Lower lobe of right lung (tissue), 2 donors: Measurements from ENCODE around the gene GPC3. TPM values are rescaled to one million over a fixed set of nuclear protein-coding genes. Genes with fewer than 3 reads are reported as not detected.
A peak's percentile ranks its signal among the peaks of the same experiment; 100 is the strongest.

Experiments used
- ATAC-seq, 2 donors: fragments of 200-7000 bp; cut with Tn5 transposase; one replicate each; pipeline ENCODE4 v1.9.1; 2020 to 2022; ENCODE audit warnings: mild to moderate bottlenecking in 2 of 2, moderate library complexity in 2 of 2
- DNase-seq: peaks from one replicate; pipeline ENCODE4 v3.0.0-alpha.2; 2020
- H3K27ac ChIP-seq: fragments of 200-600 bp; one replicate; pipeline ENCODE4 v1.8.0; 2022
- H3K27me3 ChIP-seq: fragments of 200-600 bp; one replicate; pipeline ENCODE4 v1.8.0; 2022; ENCODE audit warnings: low read depth
- H3K36me3 ChIP-seq: fragments of 200-600 bp; one replicate; pipeline ENCODE4 v1.8.0; 2022; ENCODE audit warnings: mild to moderate bottlenecking
- H3K4me1 ChIP-seq: fragments of 200-600 bp; one replicate; pipeline ENCODE4 v1.8.0; 2022
- H3K4me3 ChIP-seq: fragments of 200-600 bp; one replicate; pipeline ENCODE4 v1.8.0; 2022; ENCODE audit warnings: mild to moderate bottlenecking
- H3K9me3 ChIP-seq: fragments of 200-600 bp; one replicate; pipeline ENCODE4 v1.8.0; 2022
- intact Hi-C: fragments of 100-400 bp; cut with DNase I; formaldehyde crosslinking; loops from one replicate; pipeline ENCODE4 v1.11.0; 2022
- total RNA-seq: library from RNA; stranded (reverse); fragmentation: NEBNext Ultra II Directional; extraction: Animal tissue kit (Norgen Biotek cat#: 25700); gene quantifications from one replicate; pipeline ENCODE4 v1.2.1, GENCODE V29; 2021
- TF ChIP-seq, protein P1 (sequence below): fragments of 200-600 bp; IDR thresholded peaks from one replicate; pipeline ENCODE4 v1.8.0; 2022; ENCODE audit warnings: antibody characterized with exemption, mild to moderate bottlenecking
- donor health status: DM: no; HTN: yes; CAD: no; lungs with severe emphysema.

The GPC3 gene
- total RNA-seq, 1 donor from 2014 or later: 50.2 TPM

DNA sequence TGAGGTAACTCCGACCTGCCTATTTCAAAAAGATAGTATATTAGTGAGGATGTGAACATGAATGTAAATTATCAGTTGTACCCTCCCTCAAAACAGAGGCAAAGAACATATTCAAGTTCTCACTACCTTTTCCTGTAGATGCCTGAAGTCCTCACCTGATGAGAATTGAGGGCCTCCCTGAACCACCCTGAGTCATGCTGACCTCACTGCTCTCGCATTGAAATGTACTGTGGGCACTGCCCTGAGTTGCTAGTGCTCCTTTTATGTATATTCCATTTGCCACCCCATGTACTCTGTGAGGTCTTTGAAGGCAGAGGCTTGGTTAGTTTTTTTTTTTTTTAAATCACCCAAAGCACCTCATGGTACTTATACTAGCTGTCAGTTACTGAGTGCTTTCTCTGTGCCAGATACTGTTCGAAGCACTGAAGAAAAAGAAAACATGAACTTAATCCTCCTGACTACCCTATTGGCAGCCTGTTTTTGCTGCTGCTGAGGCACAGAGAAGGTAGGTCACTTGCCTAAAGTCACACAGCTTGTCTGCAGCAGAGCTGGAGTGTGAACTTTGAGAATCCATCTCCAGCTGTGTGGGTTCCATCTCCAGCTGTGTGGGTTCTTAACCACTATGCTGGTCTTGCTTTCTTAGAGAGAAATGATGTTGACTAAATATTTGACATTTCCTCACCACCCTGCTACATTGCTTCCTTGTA is 317.0 kb downstream of the GPC3 start:
- Histone ChIP-seq H3K27me3 (no peaks in the 10 kb centered on the region), H3K27ac (no peak overlapping the region), H3K4me3 (no peak overlapping the region), H3K36me3 (no peaks in the 10 kb centered on the region), H3K4me1 (no peaks in the 10 kb centered on the region), H3K9me3 (no peaks in the 10 kb centered on the region)
- DNase-seq (no peak), ATAC-seq (peak in 1 of 2 donors; percentile 48)
- TF ChIP-seq, protein P1, sequence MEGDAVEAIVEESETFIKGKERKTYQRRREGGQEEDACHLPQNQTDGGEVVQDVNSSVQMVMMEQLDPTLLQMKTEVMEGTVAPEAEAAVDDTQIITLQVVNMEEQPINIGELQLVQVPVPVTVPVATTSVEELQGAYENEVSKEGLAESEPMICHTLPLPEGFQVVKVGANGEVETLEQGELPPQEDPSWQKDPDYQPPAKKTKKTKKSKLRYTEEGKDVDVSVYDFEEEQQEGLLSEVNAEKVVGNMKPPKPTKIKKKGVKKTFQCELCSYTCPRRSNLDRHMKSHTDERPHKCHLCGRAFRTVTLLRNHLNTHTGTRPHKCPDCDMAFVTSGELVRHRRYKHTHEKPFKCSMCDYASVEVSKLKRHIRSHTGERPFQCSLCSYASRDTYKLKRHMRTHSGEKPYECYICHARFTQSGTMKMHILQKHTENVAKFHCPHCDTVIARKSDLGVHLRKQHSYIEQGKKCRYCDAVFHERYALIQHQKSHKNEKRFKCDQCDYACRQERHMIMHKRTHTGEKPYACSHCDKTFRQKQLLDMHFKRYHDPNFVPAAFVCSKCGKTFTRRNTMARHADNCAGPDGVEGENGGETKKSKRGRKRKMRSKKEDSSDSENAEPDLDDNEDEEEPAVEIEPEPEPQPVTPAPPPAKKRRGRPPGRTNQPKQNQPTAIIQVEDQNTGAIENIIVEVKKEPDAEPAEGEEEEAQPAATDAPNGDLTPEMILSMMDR: no peak
- intact Hi-C loops: no loop called here

DNA sequence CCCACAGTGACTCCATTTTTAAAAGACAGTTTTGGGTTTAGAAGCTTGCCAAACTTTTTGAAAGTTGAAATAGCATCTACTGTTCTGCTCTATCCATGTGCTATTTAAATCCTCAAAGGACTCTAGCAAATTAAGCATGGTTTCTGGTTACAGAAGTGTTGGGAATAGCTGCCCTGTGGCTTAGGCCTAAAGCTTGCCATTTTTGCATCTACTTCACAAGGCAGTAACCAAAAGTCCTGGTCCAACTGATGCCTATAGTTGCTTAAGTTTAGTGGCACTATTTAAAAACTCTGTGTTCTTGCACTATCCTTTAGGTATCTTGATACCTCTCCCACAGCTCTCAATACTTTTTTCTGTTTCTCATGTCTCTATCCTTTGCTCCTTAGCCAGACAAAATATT is 319.1 kb downstream of the GPC3 start:
- H3K36me3 ChIP-seq: no peaks in the 10 kb centered on the region
- no peaks in the 10 kb centered on the region for H3K27me3 ChIP-seq
- H3K27ac ChIP-seq: no peak overlapping the region
- H3K4me1 ChIP-seq: no peaks in the 10 kb centered on the region
- no peak for DNase-seq
- H3K4me3 ChIP-seq: no peak overlapping the region
- TF ChIP-seq, protein P1: no peak
- intact Hi-C loops: no loop called here
- no peaks in the 10 kb centered on the region for H3K9me3 ChIP-seq
- ATAC-seq: no peak

DNA sequence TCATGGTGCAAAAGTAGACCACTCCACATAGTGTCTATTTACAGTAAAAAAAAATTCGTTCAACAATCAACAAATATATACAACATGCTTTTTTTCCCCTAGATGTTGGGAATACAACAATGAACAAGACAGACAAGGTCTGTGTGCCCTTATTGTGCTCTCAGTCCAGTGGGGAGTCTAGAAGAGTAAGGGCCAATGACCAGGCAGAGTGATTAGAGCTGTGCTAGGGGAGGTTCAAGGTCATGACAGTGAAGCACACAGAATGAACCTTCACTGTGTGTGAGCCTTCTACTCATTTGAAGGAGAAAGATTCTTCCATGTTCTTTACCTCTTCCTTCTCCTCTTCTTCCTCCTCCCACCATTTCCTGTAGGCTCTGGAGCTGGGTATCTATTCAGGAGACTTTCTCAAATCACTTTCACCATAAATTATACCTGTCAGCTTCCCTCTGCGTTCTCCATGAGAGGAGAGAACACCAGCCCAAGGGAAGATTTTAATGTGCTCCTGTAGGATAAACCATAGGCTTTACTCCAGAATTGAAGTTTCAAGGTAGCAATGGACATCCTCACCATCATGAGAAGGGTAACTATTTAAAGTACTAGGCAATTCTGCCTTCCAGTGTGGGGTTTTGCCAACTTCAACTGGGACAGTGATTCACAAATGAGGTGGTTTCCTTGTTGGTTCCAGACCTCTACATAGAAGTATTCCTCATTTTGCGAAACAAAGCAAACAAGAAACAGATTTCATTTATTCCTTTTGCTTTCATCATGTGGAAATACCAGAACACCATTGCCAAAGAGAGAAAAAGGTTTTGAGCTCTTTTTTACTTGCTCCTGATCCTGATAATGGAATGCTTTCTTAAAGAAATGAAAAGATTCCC is 323.2 kb downstream of the GPC3 start:
- no peaks in the 10 kb centered on the region for H3K4me1 ChIP-seq
- H3K27me3 ChIP-seq: no peaks in the 10 kb centered on the region
- no peak overlapping the region for H3K4me3 ChIP-seq
- no peaks in the 10 kb centered on the region for H3K9me3 ChIP-seq
- TF ChIP-seq, protein P1: no peak
- intact Hi-C loops: no loop called here
- DNase-seq (no peak), ATAC-seq (no peak)
- no peak overlapping the region for H3K27ac ChIP-seq
- H3K36me3 ChIP-seq: no peaks in the 10 kb centered on the region

DNA sequence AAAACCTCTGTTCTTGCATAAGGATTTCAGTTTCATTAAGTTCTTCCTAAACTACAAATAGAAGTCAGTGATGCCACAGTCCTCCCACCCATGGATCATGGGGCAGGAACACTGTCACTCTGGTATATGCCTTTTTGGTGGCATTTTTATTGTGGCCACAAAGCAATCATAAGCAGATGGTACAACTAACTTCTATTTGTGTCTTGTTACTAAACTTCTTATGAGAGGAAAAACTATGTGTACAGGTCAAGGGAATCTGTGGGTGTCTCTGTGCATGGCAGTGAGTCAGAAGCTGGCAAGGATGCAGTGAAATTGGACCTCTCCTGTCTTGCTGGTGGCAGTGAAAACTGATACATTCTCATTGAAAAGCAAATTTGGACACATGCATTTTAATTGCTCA is 325.1 kb downstream of the GPC3 start:
- Histone ChIP-seq H3K27ac (no peak overlapping the region), H3K27me3 (no peaks in the 10 kb centered on the region), H3K9me3 (no peaks in the 10 kb centered on the region), H3K4me1 (no peaks in the 10 kb centered on the region), H3K36me3 (no peaks in the 10 kb centered on the region), H3K4me3 (no peak overlapping the region)
- no peak for DNase-seq
- intact Hi-C loops: no loop called here
- TF ChIP-seq, protein P1: no peak
- ATAC-seq: peak in 1 of 2 donors; percentile 24

DNA sequence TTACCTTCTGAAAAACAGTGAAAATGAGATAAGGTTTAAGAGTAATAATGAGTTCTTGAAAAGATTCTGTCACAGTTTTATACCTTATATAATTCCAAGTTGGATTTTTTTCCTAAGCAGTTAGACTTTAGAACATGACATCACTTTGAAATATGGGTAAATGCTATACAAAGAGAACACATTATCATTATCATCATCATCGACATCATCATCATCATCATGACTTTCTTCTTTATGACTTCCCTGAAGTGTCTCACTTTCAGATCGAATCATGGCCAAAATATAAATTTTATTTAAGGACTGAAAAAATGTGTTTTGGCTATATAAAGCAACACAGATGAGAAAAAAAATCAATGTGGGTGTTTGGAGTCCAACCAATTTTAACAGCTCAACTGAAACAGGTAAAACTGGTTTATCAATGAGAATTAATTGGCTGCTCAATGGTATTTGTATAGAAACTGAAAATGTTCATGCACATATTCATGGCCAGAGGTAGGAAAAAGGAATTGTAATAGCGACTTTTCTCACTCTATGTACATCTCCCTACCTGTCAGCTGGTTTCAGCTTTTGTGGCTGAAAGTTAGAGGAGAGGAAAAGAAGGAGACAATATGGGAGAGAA is 327.0 kb downstream of the GPC3 start:
- H3K9me3 ChIP-seq: no peaks in the 10 kb centered on the region
- ATAC-seq (no peak), DNase-seq (no peak)
- TF ChIP-seq, protein P1: no peak
- H3K4me1 ChIP-seq: no peaks in the 10 kb centered on the region
- no peak overlapping the region for H3K4me3 ChIP-seq
- H3K27me3 ChIP-seq: no peaks in the 10 kb centered on the region
- intact Hi-C loops: no loop called here
- no peaks in the 10 kb centered on the region for H3K36me3 ChIP-seq
- no peak overlapping the region for H3K27ac ChIP-seq
